Bone marrow (tissue), 2 donors: ENCODE results near the gene ABAT.

ENCODE experiments used
- DNase-seq, 2 donors: peaks; one replicate each; lab custom pipeline; 2025; lab: John Stamatoyannopoulos, UW

The ABAT gene

GRCh38 chr16:8674413-8675022, at the start of gene ABAT:
Gene ABAT (plus strand): TSS chr16:8674617. CDS start chr16:8735740, 61,123 bp downstream.
- peak; percentile 41 to 54 for DNase-seq

DNA sequence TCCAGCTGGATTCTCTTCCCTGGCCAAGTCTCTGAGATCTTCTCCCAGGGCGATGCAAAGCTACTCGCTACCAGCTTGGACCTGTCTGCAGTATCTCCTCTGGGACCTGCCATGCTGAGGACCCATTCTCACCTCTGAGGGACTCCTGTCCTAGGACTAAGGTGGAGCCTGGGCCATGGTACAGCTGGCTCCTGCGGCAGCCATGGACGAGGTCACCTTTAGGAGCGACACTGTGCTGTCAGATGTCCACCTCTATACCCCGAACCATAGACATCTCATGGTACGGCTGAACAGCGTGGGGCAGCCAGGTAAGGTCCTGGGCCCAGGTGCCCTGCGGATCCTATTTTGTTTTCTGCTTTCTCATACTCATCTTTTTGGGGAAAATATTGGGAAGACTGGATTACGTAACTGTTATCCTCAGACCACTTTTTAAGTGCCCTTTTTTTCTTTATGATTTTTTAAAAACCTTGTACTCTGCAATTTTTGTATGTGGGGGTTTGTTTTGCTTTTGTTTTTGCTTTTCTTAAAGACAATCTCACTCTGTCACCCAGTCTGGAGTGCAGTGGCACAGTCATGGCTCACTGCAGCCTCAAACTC, 48.8 kb upstream of the ABAT start:
- no peak for DNase-seq

DNA sequence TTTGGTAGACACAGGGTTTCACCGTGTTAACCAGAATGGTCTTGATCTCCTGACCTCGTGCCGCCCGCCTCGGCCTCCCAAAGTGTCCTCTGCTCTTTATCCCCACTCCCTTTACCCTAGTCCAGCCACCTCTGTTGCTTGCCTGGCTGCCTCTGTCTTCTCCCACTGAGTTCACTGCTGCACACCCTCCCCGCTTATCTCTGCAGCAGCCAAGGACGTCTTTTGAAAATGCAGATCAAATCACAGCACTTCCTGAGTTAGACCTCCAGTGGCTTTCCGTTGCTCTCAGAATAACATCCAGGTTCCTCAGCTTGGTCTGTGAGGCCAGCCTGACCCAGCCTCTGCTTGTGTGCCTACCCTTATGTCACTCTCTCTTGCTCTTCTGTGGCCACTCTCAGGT, 47.5 kb upstream of the ABAT start:
- no peak for DNase-seq

GRCh38 chr16:8627456-8627855, 47.0 kb upstream of the ABAT start:
- DNase-seq = no peak

GRCh38 chr16:8628981-8629725, 45.3 kb upstream of the ABAT start:
- DNase-seq = no peak

GRCh38 chr16:8630255-8630953, 44.0 kb upstream of the ABAT start:
- no peak for DNase-seq

- DNase-seq = no peak
These were observed 43.0 kb upstream of the ABAT start for GRCh38 chr16:8631373-8631772.

- peak in 1 of 2 donors; percentile 11 for DNase-seq
These were observed 42.5 kb upstream of the ABAT start for GRCh38 chr16:8631818-8632465.

DNA sequence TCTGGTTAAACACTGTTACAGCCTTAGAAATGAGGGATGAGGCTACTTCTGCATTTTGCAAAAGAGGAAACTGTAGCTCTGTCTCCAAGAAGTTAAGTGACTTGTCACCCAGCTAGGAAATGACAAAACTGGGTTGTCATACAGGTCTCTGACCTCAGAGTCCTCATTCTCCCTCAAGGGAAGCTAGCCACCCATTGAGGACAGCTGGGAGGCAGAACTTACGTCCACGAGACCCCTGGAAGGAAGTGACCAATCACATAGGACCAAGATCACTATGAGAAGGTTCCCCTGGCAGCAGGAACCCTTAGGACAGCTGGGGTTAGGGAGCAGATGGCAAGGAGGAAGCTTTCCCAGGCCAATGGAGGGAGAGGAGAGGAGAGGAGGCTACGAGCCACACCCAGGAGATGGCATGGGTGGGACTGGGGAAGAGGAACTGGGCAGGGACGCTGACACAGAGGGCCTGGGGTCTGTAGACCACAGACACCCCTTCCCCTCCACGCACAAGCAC, 41.7 kb upstream of the ABAT start:
- DNase-seq = peak; percentile 48 to 91

- DNase-seq = no peak
These were observed 39.3 kb upstream of the ABAT start for GRCh38 chr16:8634991-8635736.

GRCh38 chr16:8639694-8640093, 34.7 kb upstream of the ABAT start:
- no peak for DNase-seq

DNA sequence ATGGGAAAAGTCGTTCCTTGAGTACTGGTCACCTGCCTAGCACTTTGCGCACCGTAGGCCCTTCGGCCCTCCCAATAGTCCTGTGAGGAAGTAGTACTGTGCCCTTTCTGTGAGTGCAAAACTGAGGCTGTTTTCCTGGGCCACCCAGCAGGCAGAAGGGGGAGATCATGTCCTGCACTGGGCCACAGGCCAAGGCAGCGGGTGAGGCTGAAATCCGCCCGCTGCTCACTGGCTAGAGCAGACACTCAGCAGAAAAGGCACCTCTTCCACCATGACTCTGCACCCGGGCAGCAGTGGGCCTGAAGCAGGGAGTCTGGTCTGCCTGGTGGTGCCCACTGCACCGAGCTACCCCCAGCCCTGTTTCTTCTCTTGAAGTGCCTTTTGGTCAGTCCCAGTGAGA, 32.7 kb upstream of the ABAT start:
- DNase-seq = no peak

- no peak for DNase-seq
These were observed 32.3 kb upstream of the ABAT start for GRCh38 chr16:8642146-8642545.

GRCh38 chr16:8644211-8645140, 29.9 kb upstream of the ABAT start:
- peak; percentile 32 to 61 for DNase-seq

- DNase-seq = no peak
These were observed 29.3 kb upstream of the ABAT start for GRCh38 chr16:8645141-8645521.

DNA sequence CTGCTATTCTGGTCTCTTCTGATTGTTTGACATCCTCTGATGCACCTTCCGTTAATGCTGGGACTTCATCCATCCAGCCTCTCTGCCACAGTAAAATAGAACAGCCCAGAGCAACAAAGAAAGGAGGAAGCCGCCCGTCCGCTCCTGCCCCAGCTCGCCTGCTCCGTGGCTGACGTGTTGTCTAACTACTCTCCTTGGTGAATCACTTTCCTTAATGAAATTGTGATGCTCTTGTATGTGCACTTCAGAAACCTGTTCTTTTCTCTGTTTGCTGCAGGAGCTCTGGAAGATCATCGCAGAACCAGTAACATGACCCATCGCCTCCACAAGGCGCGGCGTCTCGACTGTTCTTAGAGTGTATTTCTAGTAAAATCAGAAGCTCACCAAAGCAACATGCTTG, 28.6 kb upstream of the ABAT start:
- DNase-seq = no peak

GRCh38 chr16:8646326-8647053, 27.9 kb upstream of the ABAT start:
- DNase-seq = no peak

DNA sequence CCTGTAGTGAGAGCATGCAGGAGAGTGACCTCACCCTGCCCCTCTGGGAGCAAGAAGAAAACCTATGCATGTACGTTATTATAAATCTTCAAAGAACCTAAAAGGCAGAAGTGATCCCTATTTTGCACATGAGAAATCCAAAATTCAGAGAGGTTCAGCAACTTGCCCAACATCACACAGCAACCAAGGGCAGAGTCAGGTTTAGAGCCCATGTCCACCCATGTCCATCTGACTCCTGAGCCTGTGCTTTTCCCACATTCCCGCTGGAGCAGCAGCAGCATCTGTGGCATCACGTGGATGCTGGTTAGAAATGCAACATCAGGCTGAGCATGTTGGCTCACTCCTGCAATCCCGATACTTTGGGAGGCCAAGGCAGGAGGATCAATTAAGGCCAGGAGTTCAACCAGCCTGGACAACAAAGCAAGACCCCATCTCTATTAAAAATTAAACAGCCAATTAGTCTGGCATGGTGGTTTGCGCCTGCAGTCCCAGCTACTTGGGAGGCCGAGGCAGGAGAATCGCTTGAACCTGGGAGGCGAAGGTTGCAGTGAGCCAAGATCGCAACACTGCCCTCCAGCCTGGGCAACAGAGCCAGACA, 26.6 kb upstream of the ABAT start:
- no peak for DNase-seq

GRCh38 chr16:8648877-8649276, 25.5 kb upstream of the ABAT start:
- DNase-seq = no peak
